ENCODE measurements around the gene IZUMO2.
"Not testable (repeated sequence)": the region's sequence is repeated elsewhere in the genome, so short reads cannot be mapped to it uniquely, and the experiment has no call there.

The IZUMO2 gene

GRCh38 chr19:50181121-50181520 lies 18.0 kb upstream of the IZUMO2 start:
- DNase-seq (ENCODE audit: low read depth): no peak

GRCh38 chr19:50178859-50179537 lies 15.9 kb upstream of the IZUMO2 start:
- no peak for DNase-seq (ENCODE audit: low read depth)

- no peak for DNase-seq (ENCODE audit: low read depth)
Measured at GRCh38 chr19:50178320-50178719, 15.2 kb upstream of the IZUMO2 start.

- no peak for DNase-seq (ENCODE audit: low read depth)
Measured at GRCh38 chr19:50176775-50177174, 13.7 kb upstream of the IZUMO2 start.

GRCh38 chr19:50175924-50176323 lies 12.8 kb upstream of the IZUMO2 start:
- DNase-seq (ENCODE audit: low read depth): no peak

- no peak for DNase-seq (ENCODE audit: low read depth)
Measured at GRCh38 chr19:50174100-50174793, 11.2 kb upstream of the IZUMO2 start.

- no peak for DNase-seq (ENCODE audit: low read depth)
Measured at GRCh38 chr19:50173127-50173526, 10.0 kb upstream of the IZUMO2 start.

GRCh38 chr19:50172726-50173125 lies 9.6 kb upstream of the IZUMO2 start:
- no peak for DNase-seq (ENCODE audit: low read depth)

GRCh38 chr19:50171752-50172151 lies 8.7 kb upstream of the IZUMO2 start:
- DNase-seq (ENCODE audit: low read depth): no peak

GRCh38 chr19:50167314-50167721 lies 4.2 kb upstream of the IZUMO2 start:
- DNase-seq (ENCODE audit: low read depth): no peak

- no peak for DNase-seq (ENCODE audit: low read depth)
Measured at GRCh38 chr19:50159078-50159477, 4.0 kb downstream of the IZUMO2 start.

GRCh38 chr19:50158577-50158976 lies 4.5 kb downstream of the IZUMO2 start:
- DNase-seq (ENCODE audit: low read depth): no peak

GRCh38 chr19:50155520-50156109 lies 7.5 kb downstream of the IZUMO2 start:
- DNase-seq (ENCODE audit: low read depth): no peak

GRCh38 chr19:50154529-50154928 lies 8.6 kb downstream of the IZUMO2 start:
- no peak for DNase-seq (ENCODE audit: low read depth)

GRCh38 chr19:50152578-50152977 lies 10.5 kb downstream of the IZUMO2 start:
- no peak for DNase-seq (ENCODE audit: low read depth)

GRCh38 chr19:50148528-50148927 lies 14.6 kb downstream of the IZUMO2 start:
- DNase-seq (ENCODE audit: low read depth): no peak

GRCh38 chr19:50147462-50148423 lies 15.3 kb downstream of the IZUMO2 start:
- DNase-seq (ENCODE audit: low read depth): peak; percentile 50

- not testable (repeated sequence) for DNase-seq (ENCODE audit: low read depth)
Measured at GRCh38 chr19:50141921-50142320, 21.2 kb downstream of the IZUMO2 start.

GRCh38 chr19:50140118-50140845 lies 22.8 kb downstream of the IZUMO2 start:
- DNase-seq (ENCODE audit: low read depth): not testable (repeated sequence)

GRCh38 chr19:50136603-50137365 lies 26.3 kb downstream of the IZUMO2 start:
- DNase-seq (ENCODE audit: low read depth): not testable (repeated sequence)
